GM12878 (cell line): Measurements from ENCODE around the gene USF3. TPM values are rescaled to one million over a fixed set of nuclear protein-coding genes. Genes with fewer than 3 reads are reported as not detected.

Experiments used
- BCLAF1 ChIP-seq: fragments of 450-650 bp; IDR thresholded peaks from 2 replicates; pipeline ENCODE4 v1.6.1; 2017; ENCODE audit warnings: antibody characterized with exemption, mild to moderate bottlenecking, moderate library complexity
- ESRRA ChIP-seq: IDR thresholded peaks from 2 replicates; pipeline ENCODE4 v1.6.1; 2012; ENCODE audit warnings: mild to moderate bottlenecking, low read length, improper control_type of control experiment
- EZH2 ChIP-seq: IDR thresholded peaks from 2 replicates; pipeline ENCODE4 v1.6.1; 2012; ENCODE audit warnings: low read depth, mild to moderate bottlenecking, control low read depth, inconsistent platforms, low read length, borderline replicate concordance; ENCODE audit not compliant: control insufficient read depth
- GATAD2B ChIP-seq: fragments of 450-650 bp; conservative IDR thresholded peaks from 2 replicates; pipeline ENCODE4 v1.6.1; 2017; ENCODE audit warnings: low read depth, mild to moderate bottlenecking, moderate library complexity
- IKZF2 ChIP-seq, 2 experiments: fragments of 450-650 bp; IDR thresholded peaks; 2 replicates each; pipeline ENCODE4 v1.6.1; 2017; ENCODE audit warnings: mild to moderate bottlenecking in 2 of 2, moderate library complexity in 2 of 2
- JUND ChIP-seq: IDR thresholded peaks from 2 replicates; pipeline ENCODE4 v1.6.1; 2012; ENCODE audit warnings: low read depth, mild to moderate bottlenecking, low read length, improper control_type of control experiment, moderate library complexity
- LARP7 ChIP-seq: fragments of 450-650 bp; IDR thresholded peaks from 2 replicates; pipeline ENCODE4 v1.6.1; 2017; ENCODE audit warnings: mild to moderate bottlenecking
- MAX ChIP-seq: IDR thresholded peaks from 2 replicates; pipeline ENCODE4 v1.6.1; 2012; ENCODE audit warnings: low read depth, low read length, improper control_type of control experiment
- MEF2A ChIP-seq: IDR thresholded peaks from 2 replicates; pipeline ENCODE4 v1.6.1; 2011; ENCODE audit warnings: low read depth, mild to moderate bottlenecking, low read length, moderate library complexity; ENCODE audit not compliant: insufficient read depth
- NBN ChIP-seq: fragments of 450-650 bp; IDR thresholded peaks from 2 replicates; pipeline ENCODE4 v1.6.1; 2016
- NKRF ChIP-seq: fragments of 450-650 bp; conservative IDR thresholded peaks from 2 replicates; pipeline ENCODE4 v1.6.1; 2017; ENCODE audit warnings: mild to moderate bottlenecking, moderate library complexity
- POU2F2 ChIP-seq: IDR thresholded peaks from 3 replicates; pipeline ENCODE4 v1.6.1; 2011; ENCODE audit warnings: low read depth, mild to moderate bottlenecking, low read length, borderline replicate concordance
- RBBP5 ChIP-seq: fragments of 200-600 bp; sonication (generic); conservative IDR thresholded peaks from 2 replicates; pipeline ENCODE4 v1.6.1; 2016
- RFX5 ChIP-seq: IDR thresholded peaks from 2 replicates; pipeline ENCODE4 v1.6.1; 2011; ENCODE audit warnings: low read depth, low read length, improper control_type of control experiment
- RUNX3 ChIP-seq: IDR thresholded peaks from 2 replicates; pipeline ENCODE4 v1.6.1; 2012; ENCODE audit warnings: low read length, inconsistent platforms
- SUZ12 ChIP-seq: fragments of 200-600 bp; sonication (generic); IDR thresholded peaks from one replicate; pipeline ENCODE4 v1.6.1; 2018; ENCODE audit warnings: antibody characterized with exemption, mild to moderate bottlenecking; ENCODE audit not compliant: unreplicated experiment
- ZNF622 ChIP-seq: fragments of 450-650 bp; IDR thresholded peaks from 2 replicates; pipeline ENCODE4 v1.6.1; 2017; ENCODE audit warnings: mild to moderate bottlenecking, inconsistent platforms
- ZNF687 ChIP-seq: fragments of 450-650 bp; IDR thresholded peaks from 2 replicates; pipeline ENCODE4 v1.6.1; 2017; ENCODE audit warnings: mild to moderate bottlenecking, moderate library complexity
- ZZZ3 ChIP-seq: IDR thresholded peaks from 2 replicates; pipeline ENCODE4 v1.6.1; 2011; ENCODE audit warnings: low read depth; ENCODE audit not compliant: control insufficient read depth, insufficient read length
- polyA plus RNA-seq, 11 experiments: library from polyadenylated mRNA; depleted of rRNA in 4 of 11; unstranded in 6 of 11; stranded (reverse) in 5 of 11; fragments of >200 nt; fragmentation: Nextera tagmentation in 4 of 11; fragmentation: Illumina TruSeq in 1 of 11; extraction: Ambion mirVana in 4 of 11; extraction: Trizol in 1 of 11; gene quantifications; 1 replicate in 1 of 11; 2 replicates in 10 of 11; pipeline versions ENCODE4 v1.2.1 to v1.2.3, GENCODE V29; 2011 to 2016; ENCODE audit warnings: inconsistent platforms in 2 of 11, missing spikeins in 2 of 11, low read depth in 1 of 11
- total RNA-seq, 4 experiments: library from RNA; depleted of rRNA in 3 of 4; stranded (reverse); fragments of >200 nt in 3 of 4; fragmentation: Illumina TruSeq in 1 of 4; extraction: Trizol in 1 of 4; gene quantifications; 2 replicates each; pipeline versions ENCODE4 v1.2.1 to v1.2.3, GENCODE V29; 2013 to 2021

Gene USF3
- total and polyA plus RNA-seq, 10 of the 15 experiments (the other 5 are each of a cell fraction or from before 2014, with no cell fraction given), result 3.1 to 15.9 (median 7.8) TPM

- no peak for TF ChIP-seq ZNF687
- no peak for TF ChIP-seq MEF2A
- no peak for TF ChIP-seq NBN
- no peak for TF ChIP-seq EZH2
- TF ChIP-seq NKRF, result no peak
- TF ChIP-seq BCLAF1, result no peak
- no peak for TF ChIP-seq RUNX3
- no peak for TF ChIP-seq ZZZ3
- TF ChIP-seq LARP7, result no peak
- TF ChIP-seq MAX, result no peak
- TF ChIP-seq POU2F2, result no peak
- peak; percentile 89 for TF ChIP-seq ZNF622
- TF ChIP-seq JUND, result no peak
- TF ChIP-seq IKZF2 (IDR thresholded peaks at IDR 0.05), result no peak
- TF ChIP-seq RFX5, result peak; percentile 52; the same call in 1 of the 2 replicates
- no peak for TF ChIP-seq SUZ12
- TF ChIP-seq GATAD2B, result no peak
- no peak for TF ChIP-seq RBBP5
- no peak for TF ChIP-seq ESRRA
Observed at GRCh38 chr3:113696658-113697499, 437 bp upstream of the USF3 start (continued).
